B cell (primary cell): ENCODE results near the gene LMNTD1. TPM values are rescaled to one million over a fixed set of nuclear protein-coding genes. Genes with fewer than 3 reads are reported as not detected.

Experiments
- ATAC-seq: fragments of 200-7000 bp; cut with Tn5 transposase; one replicate; pipeline ENCODE4 v1.10.0; 2021; ENCODE audit warnings: low read depth, mild to moderate bottlenecking, moderate number of reproducible peaks, moderate library complexity
- CTCF ChIA-PET: fragments of 350-600 bp; sonication (Branson Sonifier 250); formaldehyde crosslinking; loops from one replicate; lab custom pipeline; 2021; ENCODE audit warnings: antibody characterized with exemption, inconsistent platforms; lab: Charles Lee
- POLR2A ChIA-PET: fragments of 350-600 bp; sonication (Branson Sonifier 250); formaldehyde crosslinking; loops from one replicate; lab custom pipeline; 2021; ENCODE audit warnings: antibody characterized with exemption; lab: Charles Lee
- DNase-seq: peaks from one replicate; pipeline ENCODE4 v3.0.0; 2013
- H2AFZ ChIP-seq: 2 replicates; pipeline ENCODE4 v1.6.1; 2012; ENCODE audit warnings: mild to moderate bottlenecking, low read depth, low read length; ENCODE audit not compliant: insufficient read depth, poor library complexity, severe bottlenecking
- H3K27ac ChIP-seq, 2 donors: 1 replicate in 1 of 2; 2 replicates in 1 of 2; pipeline ENCODE4 v1.5.1; 2012 to 2013; ENCODE audit warnings: low read length in 2 of 2, mild to moderate bottlenecking in 2 of 2, moderate library complexity in 1 of 2
- H3K27me3 ChIP-seq, 4 experiments: fragments of 200-600 bp in 1 of 4; sonication (generic) in 1 of 4; replicated peaks in 1 of 4; 1 replicate in 2 of 4; 2 replicates in 2 of 4; pipeline versions ENCODE4 v1.6.1 to v1.7.0; 2013 to 2016; ENCODE audit warnings: low read length in 3 of 4, mild to moderate bottlenecking in 2 of 4, mixed read lengths in 1 of 4, moderate library complexity in 1 of 4; ENCODE audit not compliant: insufficient read depth in 4 of 4, control insufficient read depth in 3 of 4; ENCODE audit errors: control extremely low read depth in 1 of 4
- H3K36me3 ChIP-seq, 2 experiments: replicated peaks in 1 of 2; 1 replicate in 1 of 2; 2 replicates in 1 of 2; pipeline versions ENCODE4 v1.6.1 to v1.7.1; 2013; ENCODE audit warnings: low read length in 1 of 2; ENCODE audit not compliant: insufficient read depth in 2 of 2, control insufficient read depth in 1 of 2; ENCODE audit errors: control extremely low read depth in 1 of 2, extremely low read depth in 1 of 2
- H3K4me1 ChIP-seq, 2 donors: fragments of 200-600 bp in 1 of 2; sonication (generic) in 1 of 2; 1 replicate in 1 of 2; 2 replicates in 1 of 2; pipeline versions ENCODE4 v1.5.1 to v1.6.1; 2013 to 2017; ENCODE audit warnings: low read length in 2 of 2; ENCODE audit not compliant: control insufficient read depth in 2 of 2, insufficient read depth in 2 of 2
- H3K4me2 ChIP-seq: replicated peaks from 2 replicates; pipeline ENCODE3; 2012; ENCODE audit warnings: mild to moderate bottlenecking, low read depth, low read length; ENCODE audit not compliant: poor library complexity, severe bottlenecking
- H3K4me3 ChIP-seq, 5 experiments: fragments of 200-600 bp in 1 of 5; sonication (generic) in 1 of 5; 1 replicate in 3 of 5; 2 replicates in 2 of 5; pipeline versions ENCODE4 v1.5.1 to v1.7.0; 2011 to 2016; ENCODE audit warnings: low read length in 4 of 5, mild to moderate bottlenecking in 4 of 5, low read depth in 2 of 5, control low read depth in 1 of 5, moderate library complexity in 1 of 5; ENCODE audit not compliant: insufficient read depth in 1 of 5; ENCODE audit errors: control extremely low read depth in 1 of 5, extremely low read depth in 1 of 5
- H3K79me2 ChIP-seq: fragments of 200-600 bp; sonication (generic); one replicate; pipeline ENCODE4 v1.6.0; 2016; ENCODE audit warnings: low read length; ENCODE audit not compliant: control insufficient read depth, insufficient read depth
- H3K9ac ChIP-seq: fragments of 200-600 bp; sonication (generic); 2 replicates; pipeline ENCODE4 v1.6.1; 2017; ENCODE audit warnings: mild to moderate bottlenecking, low read length, moderate library complexity
- H3K9me3 ChIP-seq, 3 donors: one replicate each; pipeline versions ENCODE4 v1.6.1 to v1.7.1; 2013; ENCODE audit warnings: low read length in 2 of 3; ENCODE audit not compliant: control insufficient read depth in 2 of 3, insufficient read depth in 1 of 3; ENCODE audit errors: control extremely low read depth in 1 of 3
- H4K20me1 ChIP-seq: 2 replicates; pipeline ENCODE4 v1.6.0; 2012; ENCODE audit warnings: mild to moderate bottlenecking, low read length; ENCODE audit not compliant: insufficient read depth, control insufficient read depth, poor library complexity, severe bottlenecking
- H3K27ac Mint-ChIP-seq: one replicate; pipeline ENCODE4 v1.8.0; 2021; ENCODE audit warnings: mixed read lengths
- H3K27me3 Mint-ChIP-seq: one replicate; pipeline ENCODE4 v1.8.0; 2021; ENCODE audit warnings: mixed read lengths
- H3K4me1 Mint-ChIP-seq: one replicate; pipeline ENCODE4 v1.8.0; 2021; ENCODE audit warnings: mixed read lengths
- H3K4me3 Mint-ChIP-seq: one replicate; pipeline ENCODE4 v1.8.0; 2021; ENCODE audit warnings: mixed read lengths
- H3K9me3 Mint-ChIP-seq: one replicate; pipeline ENCODE4 v1.8.0; 2022; ENCODE audit warnings: mixed read lengths; ENCODE audit not compliant: insufficient read depth
- EZH2 ChIP-seq: IDR thresholded peaks from 2 replicates; pipeline ENCODE4 v1.6.1; 2012; ENCODE audit warnings: borderline replicate concordance, low read depth, mild to moderate bottlenecking, moderate library complexity, low read length; ENCODE audit not compliant: insufficient read depth, poor library complexity, severe bottlenecking
- WGBS: methylation state at CpG from one replicate; pipeline ENCODE4 v1.1.5; 2013; ENCODE audit warnings: missing lambda C conversion rate; ENCODE audit not compliant: insufficient coverage; 5-methylcytosine and 5-hydroxymethylcytosine counted together
- intact Hi-C: fragments of 100-400 bp; cut with micrococcal nuclease; formaldehyde crosslinking; loops from one replicate; pipeline ENCODE4 v1.10.0; 2022
- polyA plus RNA-seq: library from polyadenylated mRNA; depleted of rRNA; stranded (reverse); fragments of >200 nt; gene quantifications from 2 replicates; pipeline ENCODE4 v1.2.3, GENCODE V29; 2012
- total RNA-seq, 2 donors: library from RNA; stranded (reverse); fragments of 120-200 nt in 1 of 2; gene quantifications; 1 replicate in 1 of 2; 2 replicates in 1 of 2; pipeline versions ENCODE4 v1.2.3 to v1.2.4, GENCODE V29; 2013 to 2022
- TF ChIP-seq, protein P1 (sequence below): fragments of 200-600 bp; IDR thresholded peaks from one replicate; pipeline ENCODE4 v1.8.0; 2022; ENCODE audit warnings: antibody characterized with exemption, mild to moderate bottlenecking

LMNTD1 gene
- total and polyA plus RNA-seq, 2 donors (not counting 1 experiment from before 2014, with no cell fraction given), result not detected

- no peak overlapping the region for H2AFZ ChIP-seq
- H3K9ac ChIP-seq, result no peak overlapping the region
Measured at GRCh38 chr12:25482625-25483024, 70.5 kb downstream of the LMNTD1 start.

GRCh38 chr12:25480145-25480544 lies 72.9 kb downstream of the LMNTD1 start:
- no peaks in the 10 kb centered on the region for H3K4me1 ChIP-seq
- H3K4me3 ChIP-seq, result no peak overlapping the region
- DNase-seq (no peak), ATAC-seq (no peak)
- no peaks in the 10 kb centered on the region for H3K27me3 ChIP-seq
- H3K9me3 ChIP-seq, result no peaks in the 10 kb centered on the region
- no peak overlapping the region for H3K4me2 ChIP-seq
- no peak overlapping the region for H3K4me3 Mint-ChIP-seq
- no CpG with 5 or more reads among the region's 1 CpG for WGBS
- H3K9me3 Mint-ChIP-seq, result no peaks in the 10 kb centered on the region
- no peaks in the 10 kb centered on the region for H3K79me2 ChIP-seq
- H3K27ac ChIP-seq, result no peak overlapping the region
- ChIA-PET CTCF (no interaction called here), POLR2A (no interaction called here)
- no peaks in the 10 kb centered on the region for H3K27me3 Mint-ChIP-seq
- H3K4me1 Mint-ChIP-seq, result no peaks in the 10 kb centered on the region
- H3K27ac Mint-ChIP-seq, result no peak overlapping the region
- no peaks in the 10 kb centered on the region for H4K20me1 ChIP-seq
- H3K9ac ChIP-seq, result no peak overlapping the region
- H2AFZ ChIP-seq, result no peak overlapping the region
- intact Hi-C loops, result no loop called here
- no peaks in the 10 kb centered on the region for H3K36me3 ChIP-seq
- TF ChIP-seq, protein P1, sequence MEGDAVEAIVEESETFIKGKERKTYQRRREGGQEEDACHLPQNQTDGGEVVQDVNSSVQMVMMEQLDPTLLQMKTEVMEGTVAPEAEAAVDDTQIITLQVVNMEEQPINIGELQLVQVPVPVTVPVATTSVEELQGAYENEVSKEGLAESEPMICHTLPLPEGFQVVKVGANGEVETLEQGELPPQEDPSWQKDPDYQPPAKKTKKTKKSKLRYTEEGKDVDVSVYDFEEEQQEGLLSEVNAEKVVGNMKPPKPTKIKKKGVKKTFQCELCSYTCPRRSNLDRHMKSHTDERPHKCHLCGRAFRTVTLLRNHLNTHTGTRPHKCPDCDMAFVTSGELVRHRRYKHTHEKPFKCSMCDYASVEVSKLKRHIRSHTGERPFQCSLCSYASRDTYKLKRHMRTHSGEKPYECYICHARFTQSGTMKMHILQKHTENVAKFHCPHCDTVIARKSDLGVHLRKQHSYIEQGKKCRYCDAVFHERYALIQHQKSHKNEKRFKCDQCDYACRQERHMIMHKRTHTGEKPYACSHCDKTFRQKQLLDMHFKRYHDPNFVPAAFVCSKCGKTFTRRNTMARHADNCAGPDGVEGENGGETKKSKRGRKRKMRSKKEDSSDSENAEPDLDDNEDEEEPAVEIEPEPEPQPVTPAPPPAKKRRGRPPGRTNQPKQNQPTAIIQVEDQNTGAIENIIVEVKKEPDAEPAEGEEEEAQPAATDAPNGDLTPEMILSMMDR, result no peak
- no peak for TF ChIP-seq EZH2

More at GRCh38 chr12:25482625-25483024, 70.5 kb downstream of the LMNTD1 start:
- Mint-ChIP-seq H3K4me1 (no peaks in the 10 kb centered on the region), H3K4me3 (no peak overlapping the region), H3K27me3 (no peaks in the 10 kb centered on the region), H3K27ac (no peak overlapping the region), H3K9me3 (no peaks in the 10 kb centered on the region)
- WGBS, result 33% methylated on average over 1 of the region's 5 CpGs
- H3K4me2 ChIP-seq, result no peak overlapping the region
- no peaks in the 10 kb centered on the region for H4K20me1 ChIP-seq
- POLR2A ChIA-PET, result no interaction called here
- ATAC-seq, result no peak
- TF ChIP-seq, protein P1, result no peak
- no peak for DNase-seq
- no peaks in the 10 kb centered on the region for H3K9me3 ChIP-seq
- no peaks in the 10 kb centered on the region for H3K27me3 ChIP-seq
- H3K36me3 ChIP-seq, result no peaks in the 10 kb centered on the region
- no peak overlapping the region for H3K27ac ChIP-seq
- intact Hi-C loops, result no loop called here
- H3K79me2 ChIP-seq, result no peaks in the 10 kb centered on the region
- H3K4me1 ChIP-seq, result no peaks in the 10 kb centered on the region
- CTCF ChIA-PET, result no interaction called here
- H3K4me3 ChIP-seq, result no peak overlapping the region
